Muscle of leg (tissue), 11 donors: ENCODE results near the gene EXOC6B. TPM values are rescaled to one million over a fixed set of nuclear protein-coding genes. Genes with fewer than 3 reads are reported as not detected.

Experiments
- DNase-seq: peaks from one replicate; pipeline ENCODE4 v3.0.0; 2013
- H3K27ac ChIP-seq: one replicate; pipeline ENCODE4 v1.5.1; 2013; ENCODE audit warnings: mild to moderate bottlenecking, low read length, control low read depth
- H3K27me3 ChIP-seq: one replicate; pipeline ENCODE4 v1.6.1; 2013; ENCODE audit warnings: low read length; ENCODE audit not compliant: control insufficient read depth, insufficient read depth
- H3K36me3 ChIP-seq: one replicate; pipeline ENCODE4 v1.6.1; 2013; ENCODE audit warnings: low read length; ENCODE audit not compliant: control insufficient read depth, insufficient read depth
- H3K4me1 ChIP-seq: one replicate; pipeline ENCODE4 v1.6.1; 2013; ENCODE audit warnings: low read length; ENCODE audit not compliant: control insufficient read depth, insufficient read depth
- H3K4me3 ChIP-seq: one replicate; pipeline ENCODE4 v1.5.1; 2013; ENCODE audit warnings: low read length, control low read depth
- H3K9me3 ChIP-seq: replicated peaks from 2 replicates; pipeline ENCODE4 v1.6.1; 2013; ENCODE audit warnings: low read depth, low read length; ENCODE audit not compliant: control insufficient read depth
- WGBS: methylation state at CpG from one replicate; pipeline ENCODE4 v1.1.5; 2013; ENCODE audit warnings: missing lambda C conversion rate; ENCODE audit not compliant: insufficient coverage; 5-methylcytosine and 5-hydroxymethylcytosine counted together
- polyA plus RNA-seq, 8 donors: library from polyadenylated mRNA; unstranded; fragments of 120-200 nt; gene quantifications; one replicate each; pipeline versions ENCODE4 v1.2.1 to v1.2.3, GENCODE V29; 2013; ENCODE audit warnings: inconsistent platforms in 1 of 8, low replicate concordance in 1 of 8; ENCODE audit not compliant: insufficient read length in 8 of 8, insufficient read depth in 1 of 8
- total RNA-seq: library from RNA; stranded (reverse); fragments of 120-200 nt; gene quantifications from one replicate; pipeline ENCODE4 v1.2.4, GENCODE V29; 2013

Gene EXOC6B
- total and polyA plus RNA-seq, 9 donors = 8.5 to 17.1 (median 10.8) TPM

GRCh38 chr2:72833084-72833714, 7.4 kb upstream of the EXOC6B start:
- peaks cover 4% of the 10 kb centered on the region for H3K27me3 ChIP-seq
- no peak overlapping the region for H3K27ac ChIP-seq
- 64% methylated on average over 3 of the region's 5 CpGs for WGBS
- H3K4me1 ChIP-seq = no peaks in the 10 kb centered on the region
- no peak overlapping the region for H3K4me3 ChIP-seq
- no peaks in the 10 kb centered on the region for H3K36me3 ChIP-seq
- DNase-seq = no peak
- no peaks in the 10 kb centered on the region for H3K9me3 ChIP-seq

- Histone ChIP-seq H3K4me3 (no peak overlapping the region), H3K36me3 (no peaks in the 10 kb centered on the region), H3K27me3 (peaks cover 4% of the 10 kb centered on the region), H3K27ac (no peak overlapping the region), H3K4me1 (peaks cover under 1% of the 10 kb centered on the region), H3K9me3 (no peaks in the 10 kb centered on the region)
- DNase-seq = no peak
- WGBS = 88% methylated on average over 1 of the region's 3 CpGs
Measured at GRCh38 chr2:72830273-72830672, 4.4 kb upstream of the EXOC6B start.

- WGBS = 82% methylated on average over 3 of the region's 6 CpGs
- peaks cover 4% of the 10 kb centered on the region for H3K27me3 ChIP-seq
- no peaks in the 10 kb centered on the region for H3K36me3 ChIP-seq
- H3K27ac ChIP-seq = no peak overlapping the region
- H3K4me1 ChIP-seq = peaks cover 9% of the 10 kb centered on the region
- no peaks in the 10 kb centered on the region for H3K9me3 ChIP-seq
- no peak overlapping the region for H3K4me3 ChIP-seq
- DNase-seq = no peak
Measured at GRCh38 chr2:72828840-72829507, 3.1 kb upstream of the EXOC6B start.

GRCh38 chr2:72827966-72828646, 2.3 kb upstream of the EXOC6B start:
- Histone ChIP-seq H3K4me1 (peaks cover 9% of the 10 kb centered on the region), H3K27me3 (peaks cover 4% of the 10 kb centered on the region), H3K4me3 (no peak overlapping the region), H3K9me3 (no peaks in the 10 kb centered on the region), H3K36me3 (no peaks in the 10 kb centered on the region), H3K27ac (no peak overlapping the region)
- DNase-seq = no peak
- WGBS = no CpG with 5 or more reads among the region's 5 CpGs

- no peaks in the 10 kb centered on the region for H3K36me3 ChIP-seq
- H3K4me3 ChIP-seq = no peak overlapping the region
- H3K4me1 ChIP-seq = peaks cover 9% of the 10 kb centered on the region
- H3K9me3 ChIP-seq = no peaks in the 10 kb centered on the region
- peaks cover 4% of the 10 kb centered on the region for H3K27me3 ChIP-seq
- H3K27ac ChIP-seq = no peak overlapping the region
- DNase-seq = no peak
- no CpG with 5 or more reads among the region's 1 CpG for WGBS
Measured at GRCh38 chr2:72827487-72827886, 1.7 kb upstream of the EXOC6B start.

- H3K4me1 ChIP-seq = peaks cover 9% of the 10 kb centered on the region
- WGBS = 54% methylated on average over 5 of the region's 10 CpGs
- no peak overlapping the region for H3K27ac ChIP-seq
Measured at GRCh38 chr2:72826156-72826477, 284 bp upstream of the EXOC6B start.

GRCh38 chr2:72824224-72824842, 1.5 kb downstream of the EXOC6B start:
- H3K36me3 ChIP-seq = no peaks in the 10 kb centered on the region
- no peak overlapping the region for H3K27ac ChIP-seq
- H3K27me3 ChIP-seq = no peaks in the 10 kb centered on the region
- WGBS = no CpG with 5 or more reads among the region's 4 CpGs
- peaks cover 9% of the 10 kb centered on the region for H3K4me1 ChIP-seq
- H3K9me3 ChIP-seq = no peaks in the 10 kb centered on the region
- DNase-seq = no peak
- H3K4me3 ChIP-seq = no peak overlapping the region

More at GRCh38 chr2:72826156-72826477, 284 bp upstream of the EXOC6B start:
- H3K4me3 ChIP-seq = peak overlapping the region; percentile 81
- no peaks in the 10 kb centered on the region for H3K36me3 ChIP-seq
- no peaks in the 10 kb centered on the region for H3K9me3 ChIP-seq
- peaks cover 4% of the 10 kb centered on the region for H3K27me3 ChIP-seq
- DNase-seq = no peak

GRCh38 chr2:72822794-72823193, 3.0 kb downstream of the EXOC6B start:
- DNase-seq = no peak
- Histone ChIP-seq H3K27ac (no peak overlapping the region), H3K4me3 (no peak overlapping the region), H3K4me1 (peaks cover 9% of the 10 kb centered on the region), H3K36me3 (no peaks in the 10 kb centered on the region), H3K9me3 (no peaks in the 10 kb centered on the region), H3K27me3 (no peaks in the 10 kb centered on the region)
- WGBS = 88% methylated on average over 1 of the region's 2 CpGs

GRCh38 chr2:72821983-72822382, 3.9 kb downstream of the EXOC6B start:
- H3K27ac ChIP-seq = no peak overlapping the region
- H3K27me3 ChIP-seq = no peaks in the 10 kb centered on the region
- peaks cover 9% of the 10 kb centered on the region for H3K4me1 ChIP-seq
- H3K4me3 ChIP-seq = no peak overlapping the region
- no peaks in the 10 kb centered on the region for H3K9me3 ChIP-seq
- DNase-seq = no peak
- H3K36me3 ChIP-seq = no peaks in the 10 kb centered on the region

GRCh38 chr2:72821118-72821517, 4.7 kb downstream of the EXOC6B start:
- H3K4me3 ChIP-seq = no peak overlapping the region
- no peaks in the 10 kb centered on the region for H3K27me3 ChIP-seq
- peaks cover 9% of the 10 kb centered on the region for H3K4me1 ChIP-seq
- no peak for DNase-seq
- WGBS = 100% methylated on average over 1 of the region's 3 CpGs
- no peaks in the 10 kb centered on the region for H3K9me3 ChIP-seq
- H3K36me3 ChIP-seq = no peaks in the 10 kb centered on the region
- H3K27ac ChIP-seq = no peak overlapping the region
